ENCODE data around the gene SLC8A1. TPM values are rescaled to one million over a fixed set of nuclear protein-coding genes. Genes with fewer than 3 reads are reported as not detected.

The SLC8A1 gene
- total RNA-seq, 2 donors from 2014 or later: 0.66 to 7.8 TPM

DNA sequence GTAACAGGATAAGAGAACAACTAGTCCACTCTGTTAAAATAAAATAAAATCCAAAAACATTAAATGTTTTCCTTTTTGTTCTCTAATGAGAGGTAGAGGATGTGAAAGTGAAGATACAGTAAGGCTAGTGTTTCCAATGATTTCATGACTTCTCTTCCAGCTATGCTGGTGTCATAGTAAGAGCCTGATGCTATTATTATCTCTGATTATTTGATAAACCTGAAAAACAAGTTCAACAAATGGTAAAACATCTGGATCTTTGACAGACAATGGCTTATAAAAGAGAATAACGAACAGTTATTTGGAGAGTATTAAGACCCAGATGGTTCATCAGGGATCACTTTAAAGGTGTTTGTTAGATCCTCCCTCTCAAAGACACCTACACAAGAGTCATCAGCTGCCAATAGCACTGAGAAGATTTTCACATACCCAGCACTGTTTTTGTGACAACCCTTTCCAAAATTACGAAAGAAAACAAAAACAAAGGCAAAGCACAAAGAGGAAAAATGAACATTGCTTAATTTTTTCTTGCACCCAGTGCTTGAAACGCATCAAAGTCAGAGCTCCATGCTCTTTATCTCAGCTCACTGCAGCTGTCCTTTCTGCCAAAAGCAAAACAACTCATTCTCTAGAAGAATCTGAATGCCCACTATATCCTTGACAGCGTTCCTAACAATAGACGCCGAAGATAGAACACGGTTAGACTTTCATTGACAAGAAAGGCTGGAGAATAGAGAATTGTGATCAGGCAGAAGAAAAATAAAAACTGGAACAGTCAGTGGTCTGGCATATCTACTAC, 168.6 kb downstream of the SLC8A1 start:
- DNase-seq (no peak), ATAC-seq (no peak)
- TF ChIP-seq CTCF (IDR thresholded peaks at IDR 0.05) (no peak), POLR2A (IDR thresholded peaks at IDR 0.05) (no peak)
- WGBS, 2 donors: 64 to 71% methylated on average over 7 of the region's 7 CpGs
- Histone ChIP-seq H3K36me3 (replicated peaks in 1 of 2; ENCODE audit: insufficient read depth in 1 of 2, low read depth in 2 of 2) (no peaks in the 10 kb centered on the region), H3K27ac (no peak overlapping the region), H3K4me1 (peaks cover 5% of the 10 kb centered on the region), H3K27me3 (no peaks in the 10 kb centered on the region), H3K9me3 (no peaks in the 10 kb centered on the region), H3K4me3 (no peak overlapping the region)
- intact Hi-C loops (cut with DNase I): no loop called here

DNA sequence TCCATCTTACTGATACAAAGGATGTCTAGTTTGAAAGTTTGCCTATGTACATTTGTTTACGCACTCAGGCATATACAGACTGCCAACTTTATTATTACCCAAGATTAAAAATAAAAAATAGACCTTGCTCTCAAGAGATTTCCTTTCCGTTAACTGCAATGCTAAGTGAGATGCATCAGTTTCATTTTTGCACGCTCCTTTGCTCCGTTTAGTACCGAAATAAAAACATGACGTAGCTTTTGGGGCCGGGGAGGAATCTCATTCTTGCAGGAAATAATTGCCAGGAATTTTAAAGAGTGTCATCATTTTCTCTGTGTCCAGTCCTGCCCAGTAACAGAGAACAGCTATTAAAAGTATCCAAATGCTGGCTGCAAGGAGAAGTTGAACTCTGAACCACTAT, 169.5 kb downstream of the SLC8A1 start:
- Histone ChIP-seq H3K9me3 (no peaks in the 10 kb centered on the region), H3K4me3 (no peak overlapping the region), H3K27me3 (no peaks in the 10 kb centered on the region), H3K36me3 (replicated peaks in 1 of 2; ENCODE audit: insufficient read depth in 1 of 2, low read depth in 2 of 2) (no peaks in the 10 kb centered on the region), H3K4me1 (peaks cover 5% of the 10 kb centered on the region), H3K27ac (no peak overlapping the region)
- intact Hi-C loops (cut with DNase I): no loop called here
- WGBS, 2 donors: 70 to 74% methylated on average over 7 of the region's 7 CpGs
- DNase-seq (no peak), ATAC-seq (no peak)
- no peak for TF ChIP-seq POLR2A (IDR thresholded peaks at IDR 0.05)
- no peak for TF ChIP-seq CTCF (IDR thresholded peaks at IDR 0.05)

GRCh38 chr2:40281021-40281940, 170.6 kb downstream of the SLC8A1 start:
- Histone ChIP-seq H3K4me3 (no peak overlapping the region), H3K36me3 (replicated peaks in 1 of 2; ENCODE audit: insufficient read depth in 1 of 2, low read depth in 2 of 2) (no peaks in the 10 kb centered on the region), H3K9me3 (no peaks in the 10 kb centered on the region), H3K4me1 (peaks cover 5% of the 10 kb centered on the region), H3K27me3 (no peaks in the 10 kb centered on the region), H3K27ac (peak overlapping the region in 1 of 4 donors; percentile 2)
- ATAC-seq: no peak
- TF ChIP-seq POLR2A (IDR thresholded peaks at IDR 0.05) (no peak), CTCF (IDR thresholded peaks at IDR 0.05) (no peak)
- intact Hi-C loops (cut with DNase I): no loop called here
- no peak for DNase-seq
- WGBS, 2 donors: 29 to 38% methylated on average over 3 of the region's 3 CpGs

- Histone ChIP-seq H3K4me3 (no peak overlapping the region), H3K27me3 (no peaks in the 10 kb centered on the region), H3K9me3 (no peaks in the 10 kb centered on the region), H3K4me1 (peaks cover 5% of the 10 kb centered on the region), H3K27ac (no peak overlapping the region), H3K36me3 (replicated peaks in 1 of 2; ENCODE audit: insufficient read depth in 1 of 2, low read depth in 2 of 2) (no peaks in the 10 kb centered on the region)
- no peak for ATAC-seq
- no peak for DNase-seq
- TF ChIP-seq POLR2A (IDR thresholded peaks at IDR 0.05) (no peak), CTCF (IDR thresholded peaks at IDR 0.05) (no peak)
- 54 to 60% methylated on average over 2 of the region's 2 CpGs for WGBS, 2 donors
- intact Hi-C loops (cut with DNase I): no loop called here
These were observed 172.4 kb downstream of the SLC8A1 start for GRCh38 chr2:40279482-40279881.
